Activated CD8-positive, alpha-beta memory T cell treated with anti-CD3 and anti-CD28 coated beads for 1 hour (primary cell): ENCODE results near the gene ANKRD40CL.
"Not testable (repeated sequence)": the region's sequence is repeated elsewhere in the genome, so short reads cannot be mapped to it uniquely, and the experiment has no call there.

ENCODE experiments used
- DNase-seq, 2 donors: peaks; one replicate each; pipeline ENCODE4 v3.0.0-alpha.2; 2020; ENCODE audit warnings: low read depth in 1 of 2; ENCODE audit errors: extremely low read depth in 1 of 2

The ANKRD40CL gene

GRCh38 chr17:50767446-50767845 lies at the start of gene ANKRD40CL:
Gene ANKRD40CL (minus strand): TSS chr17:50767518. CDS start chr17:50766913, 605 bp downstream.
- DNase-seq = no peak

- no peak for DNase-seq
Measured at GRCh38 chr17:50816271-50816670, 49.0 kb upstream of the ANKRD40CL start.

- no peak for DNase-seq
Measured at GRCh38 chr17:50815400-50815799, 48.1 kb upstream of the ANKRD40CL start.

GRCh38 chr17:50813583-50813982 lies 46.3 kb upstream of the ANKRD40CL start:
- no peak for DNase-seq

GRCh38 chr17:50808888-50809287 lies 41.6 kb upstream of the ANKRD40CL start:
- no peak for DNase-seq

- DNase-seq = no peak
Measured at GRCh38 chr17:50808413-50808812, 41.1 kb upstream of the ANKRD40CL start.

GRCh38 chr17:50807675-50808074 lies 40.4 kb upstream of the ANKRD40CL start:
- no peak for DNase-seq

- DNase-seq = no peak
Measured at GRCh38 chr17:50807009-50807408, 39.7 kb upstream of the ANKRD40CL start.

- no peak for DNase-seq
Measured at GRCh38 chr17:50806141-50806643, 38.9 kb upstream of the ANKRD40CL start.

- DNase-seq = no peak
Measured at GRCh38 chr17:50805486-50805885, 38.2 kb upstream of the ANKRD40CL start.

- not testable (repeated sequence) for DNase-seq
Measured at GRCh38 chr17:50804749-50805475, 37.6 kb upstream of the ANKRD40CL start.

- no peak for DNase-seq
Measured at GRCh38 chr17:50803676-50804075, 36.4 kb upstream of the ANKRD40CL start.

GRCh38 chr17:50802609-50803571 lies 35.6 kb upstream of the ANKRD40CL start:
- DNase-seq = no peak

GRCh38 chr17:50800196-50800700 lies 32.9 kb upstream of the ANKRD40CL start:
- no peak for DNase-seq

GRCh38 chr17:50799582-50799981 lies 32.3 kb upstream of the ANKRD40CL start:
- no peak for DNase-seq

- no peak for DNase-seq
Measured at GRCh38 chr17:50798424-50799288, 31.3 kb upstream of the ANKRD40CL start.

GRCh38 chr17:50797135-50797810 lies 30.0 kb upstream of the ANKRD40CL start:
- DNase-seq = no peak

- no peak for DNase-seq
Measured at GRCh38 chr17:50794361-50794760, 27.0 kb upstream of the ANKRD40CL start.

GRCh38 chr17:50793007-50793406 lies 25.7 kb upstream of the ANKRD40CL start:
- DNase-seq = no peak

GRCh38 chr17:50792132-50792531 lies 24.8 kb upstream of the ANKRD40CL start:
- no peak for DNase-seq
